AG09319 (cell line): ENCODE results near the gene F7.

Source experiments
- DNase-seq: peaks from one replicate; pipeline ENCODE4 v3.0.0-alpha.2; 2010; ENCODE audit warnings: low read depth; ENCODE audit errors: extremely low read depth
- CTCF ChIP-seq: IDR thresholded peaks from 2 replicates; pipeline ENCODE4 v1.5.1; 2011; ENCODE audit warnings: low read depth, mild to moderate bottlenecking, inconsistent platforms, low read length, moderate library complexity

Gene F7

GRCh38 chr13:113074401-113074800 is 31.2 kb upstream of the F7 start:
- no peak for DNase-seq
- no peak for TF ChIP-seq CTCF

- TF ChIP-seq CTCF = no peak
- no peak for DNase-seq
Observed at GRCh38 chr13:113074876-113075275, 30.7 kb upstream of the F7 start.

- no peak for TF ChIP-seq CTCF
Observed at GRCh38 chr13:113075711-113076110, 29.9 kb upstream of the F7 start.

GRCh38 chr13:113076681-113077401 is 28.8 kb upstream of the F7 start:
- DNase-seq = no peak

More at GRCh38 chr13:113075711-113076110, 29.9 kb upstream of the F7 start:
- DNase-seq = no peak

GRCh38 chr13:113077566-113077952 is 28.0 kb upstream of the F7 start:
- TF ChIP-seq CTCF = no peak
- DNase-seq = no peak

More at GRCh38 chr13:113076681-113077401, 28.8 kb upstream of the F7 start:
- no peak for TF ChIP-seq CTCF

- no peak for TF ChIP-seq CTCF
- DNase-seq = no peak
Observed at GRCh38 chr13:113077953-113078901, 27.4 kb upstream of the F7 start.
